Measurements from ENCODE around the gene MYCN. TPM values are rescaled to one million over a fixed set of nuclear protein-coding genes. Genes with fewer than 3 reads are reported as not detected.

Gene MYCN
- total and polyA plus RNA-seq, 2 donors (not counting 3 experiments of a cell fraction or from before 2014, with no cell fraction given): 0.47 to 6.8 TPM

DNA sequence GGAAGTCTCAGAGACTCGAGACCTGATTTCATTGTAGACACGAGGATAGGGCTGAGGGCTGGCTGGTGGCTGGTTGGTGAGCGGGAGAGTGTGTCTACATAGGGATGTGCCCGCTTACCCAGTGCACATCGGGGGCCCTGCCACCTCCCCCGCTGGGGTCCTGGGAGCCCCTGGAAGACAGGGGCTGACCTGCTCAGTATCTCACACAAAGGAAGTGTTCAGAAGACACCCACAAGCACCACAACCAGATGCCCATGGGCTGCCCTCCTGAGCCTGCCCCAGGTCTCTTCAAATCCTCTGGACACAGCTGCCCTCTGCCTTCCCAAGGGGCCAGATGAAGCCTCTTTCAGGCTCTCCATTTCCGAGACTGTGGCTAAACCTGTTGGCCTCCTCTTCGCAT is 43.1 kb downstream of the MYCN start:
- dilution Hi-C loops (cut with MboI; ENCODE audit: extremely low pct_ligation_motif_present, low sequenced_read_pairs) (no loop called here), intact Hi-C loops (cut with micrococcal nuclease) (no loop called here)
- ChIA-PET CTCF (no interaction called here), POLR2A (no interaction called here)
- H2AFZ ChIP-seq (ENCODE audit: low read depth, low read length): no peak overlapping the region
- no peaks in the 10 kb centered on the region for H3K9me3 ChIP-seq (replicated peaks; ENCODE audit: control insufficient read depth, insufficient read depth, low read length)
- H3K9me1 ChIP-seq (replicated peaks; ENCODE audit: control insufficient read depth, extremely low read depth, insufficient read depth, low read length): no peaks in the 10 kb centered on the region
- H3K27me3 ChIP-seq (ENCODE audit: control insufficient read depth in 2 of 2, insufficient read depth in 2 of 2, low read length in 2 of 2): no peaks in the 10 kb centered on the region
- H3K79me2 ChIP-seq (ENCODE audit: control insufficient read depth, insufficient read depth, low read length): no peaks in the 10 kb centered on the region
- DNase-seq (ENCODE audit: low read depth, low spot score): no peak
- BruUV-seq (replicated peaks): no TSS peak
- no peak overlapping the region for H3K4me2 ChIP-seq (ENCODE audit: insufficient read depth, low read length)
- no peak for FAIRE-seq
- no peak overlapping the region for H3K9ac ChIP-seq (replicated peaks; ENCODE audit: extremely low read depth, insufficient read depth, low read length)
- H3K36me3 ChIP-seq (ENCODE audit: control insufficient read depth in 2 of 2, extremely low read depth in 1 of 2, insufficient read depth in 2 of 2, low read length in 2 of 2): no peaks in the 10 kb centered on the region
- no peaks in the 10 kb centered on the region for H3K4me1 ChIP-seq (ENCODE audit: control insufficient read depth, extremely low read depth, insufficient read depth, low read length)
- no peak overlapping the region for H3K4me3 ChIP-seq (replicated peaks in 1 of 3; ENCODE audit: insufficient read depth in 1 of 3, low read depth in 1 of 3, low read length in 3 of 3)
- no peaks in the 10 kb centered on the region for H4K20me1 ChIP-seq (replicated peaks; ENCODE audit: control insufficient read depth, extremely low read depth, insufficient read depth, low read length)
- H3K27ac ChIP-seq (ENCODE audit: insufficient read depth, low read depth, low read length): no peak overlapping the region
- TF ChIP-seq EZH2 (IDR thresholded peaks at IDR 0.05; ENCODE audit: borderline replicate concordance, low read depth, low read length, severe bottlenecking): no peak
- no peak for TF ChIP-seq POLR2A (IDR thresholded peaks at IDR 0.05; ENCODE audit: low read depth, low read length)
- TF ChIP-seq, protein P1, sequence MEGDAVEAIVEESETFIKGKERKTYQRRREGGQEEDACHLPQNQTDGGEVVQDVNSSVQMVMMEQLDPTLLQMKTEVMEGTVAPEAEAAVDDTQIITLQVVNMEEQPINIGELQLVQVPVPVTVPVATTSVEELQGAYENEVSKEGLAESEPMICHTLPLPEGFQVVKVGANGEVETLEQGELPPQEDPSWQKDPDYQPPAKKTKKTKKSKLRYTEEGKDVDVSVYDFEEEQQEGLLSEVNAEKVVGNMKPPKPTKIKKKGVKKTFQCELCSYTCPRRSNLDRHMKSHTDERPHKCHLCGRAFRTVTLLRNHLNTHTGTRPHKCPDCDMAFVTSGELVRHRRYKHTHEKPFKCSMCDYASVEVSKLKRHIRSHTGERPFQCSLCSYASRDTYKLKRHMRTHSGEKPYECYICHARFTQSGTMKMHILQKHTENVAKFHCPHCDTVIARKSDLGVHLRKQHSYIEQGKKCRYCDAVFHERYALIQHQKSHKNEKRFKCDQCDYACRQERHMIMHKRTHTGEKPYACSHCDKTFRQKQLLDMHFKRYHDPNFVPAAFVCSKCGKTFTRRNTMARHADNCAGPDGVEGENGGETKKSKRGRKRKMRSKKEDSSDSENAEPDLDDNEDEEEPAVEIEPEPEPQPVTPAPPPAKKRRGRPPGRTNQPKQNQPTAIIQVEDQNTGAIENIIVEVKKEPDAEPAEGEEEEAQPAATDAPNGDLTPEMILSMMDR (IDR thresholded peaks at IDR 0.05; ENCODE audit: extremely low read depth in 1 of 2, insufficient read depth in 1 of 2, low read depth in 1 of 2, low read length in 2 of 2): no peak
- no peak for TF ChIP-seq MYC (IDR thresholded peaks at IDR 0.05; ENCODE audit: low read depth, low read length)
- TF ChIP-seq POLR2AphosphoS5 (IDR thresholded peaks at IDR 0.05; ENCODE audit: insufficient read depth, low read depth, low read length): no peak
- TF ChIP-seq, protein P2, sequence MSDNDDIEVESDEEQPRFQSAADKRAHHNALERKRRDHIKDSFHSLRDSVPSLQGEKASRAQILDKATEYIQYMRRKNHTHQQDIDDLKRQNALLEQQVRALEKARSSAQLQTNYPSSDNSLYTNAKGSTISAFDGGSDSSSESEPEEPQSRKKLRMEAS (IDR thresholded peaks at IDR 0.05; ENCODE audit: insufficient read depth, insufficient read length): no peak
- no peak for TF ChIP-seq JUN (IDR thresholded peaks at IDR 0.05; ENCODE audit: borderline replicate concordance, insufficient read depth, insufficient read length, low read depth)
- TF ChIP-seq FOS (IDR thresholded peaks at IDR 0.05; ENCODE audit: borderline replicate concordance, insufficient read depth, low read length): no peak
- TF ChIP-seq GATA2 (IDR thresholded peaks at IDR 0.05; ENCODE audit: insufficient read depth, insufficient read length, low read depth, low read length): no peak

All from endothelial cell of umbilical vein (primary cell).